Ovary (tissue), 9 donors: ENCODE data around the gene GALNTL6. TPM values are rescaled to one million over a fixed set of nuclear protein-coding genes. Genes with fewer than 3 reads are reported as not detected.

Source experiments
- DNase-seq, 5 donors: peaks; one replicate each; pipeline ENCODE4 v3.0.0-alpha.2; 2019 to 2020
- H3K27ac ChIP-seq, 2 donors: fragments of 200-600 bp; one replicate each; pipeline versions ENCODE4 v1.5.1 to v1.8.0; 2019 to 2022
- H3K27me3 ChIP-seq: fragments of 200-600 bp; one replicate; pipeline ENCODE4 v1.8.0; 2022
- H3K36me3 ChIP-seq: fragments of 200-600 bp; sonication (generic); one replicate; pipeline ENCODE4 v1.5.1; 2019
- H3K4me1 ChIP-seq: one replicate; pipeline ENCODE4 v1.8.1; 2013; ENCODE audit warnings: mild to moderate bottlenecking, moderate library complexity; ENCODE audit not compliant: insufficient read depth
- H3K4me3 ChIP-seq: fragments of 200-600 bp; sonication (generic); one replicate; pipeline ENCODE4 v1.5.1; 2017
- H3K9me3 ChIP-seq, 2 donors: fragments of 200-600 bp in 1 of 2; sonication (generic) in 1 of 2; one replicate each; pipeline versions ENCODE4 v1.5.1 to v1.8.1; 2013 to 2019; ENCODE audit warnings: mild to moderate bottlenecking in 1 of 2, moderate library complexity in 1 of 2
- CTCF ChIP-seq, 3 donors: fragments of 450-650 bp in 2 of 3; fragments of 200-600 bp in 1 of 3; IDR thresholded peaks; one replicate each; pipeline versions ENCODE4 v1.5.1 to v1.8.0; 2016 to 2022; ENCODE audit warnings: antibody characterized with exemption in 3 of 3, mild to moderate bottlenecking in 1 of 3
- EP300 ChIP-seq: sonication (generic); formaldehyde crosslinking; IDR thresholded peaks from one replicate; pipeline ENCODE4 v1.6.1; 2017; ENCODE audit warnings: antibody characterized with exemption
- POLR2A ChIP-seq: fragments of 450-650 bp; IDR thresholded peaks from one replicate; pipeline ENCODE4 v1.6.1; 2017; ENCODE audit warnings: antibody characterized with exemption, mild to moderate bottlenecking, moderate library complexity
- WGBS, 3 donors: extraction: QIAGEN DNeasy Blood & Tissue Kit in 1 of 3; methylation state at CpG; one replicate each; pipeline versions ENCODE4 v1.1.5 to v1.1.7; 2013 to 2017; 5-methylcytosine and 5-hydroxymethylcytosine counted together
- intact Hi-C, 4 donors: fragments of 100-400 bp; cut with DNase I; formaldehyde crosslinking; loops; one replicate each; pipeline versions ENCODE4 v1.11.0 to v1.15.1; 2022 to 2023
- polyA plus RNA-seq, 2 donors: library from polyadenylated mRNA; stranded (reverse); fragments of 200-250 nt in 1 of 2; fragments of 350-450 nt in 1 of 2; fragmentation: Illumina TruSeq in 1 of 2; extraction: RNeasy Lipid Tissue Mini Kit (QIAGEN cat#74804) in 1 of 2; gene quantifications; one replicate each; pipeline ENCODE4 v1.2.3, GENCODE V29; 2013 to 2014
- total RNA-seq, 7 donors: library from RNA; depleted of rRNA in 2 of 7; stranded (reverse); fragments of >200 nt in 2 of 7; fragmentation: NEBNext Ultra II Directional in 3 of 7; extraction: Animal tissue kit (Norgen Biotek cat#: 25700) in 3 of 7; gene quantifications; one replicate each; pipeline versions ENCODE4 v1.1.0 to v1.2.4, GENCODE V29; 2016 to 2023
- donor health status: DM: no; HTN: no; CAD: no; lungs with moderate emphysema.
- donor health status: DM: no; HTN: no; CAD: no.
- donor health status: Bipolar disorder and iron deficiency.
- donor health status: DM: yes; HTN: yes; CAD: no.
- donor health status: DM: no; HTN: no; CAD: no.
- donor health status: DM: yes; HTN: yes; CAD: no.

The GALNTL6 gene
- total and polyA plus RNA-seq, 9 donors: 0.11 to 1.8 TPM; not detected in 7

- Histone ChIP-seq H3K27me3 (no peaks in the 10 kb centered on the region), H3K9me3 (no peaks in the 10 kb centered on the region), H3K4me1 (no peaks in the 10 kb centered on the region), H3K27ac (no peak overlapping the region), H3K4me3 (no peak overlapping the region), H3K36me3 (no peaks in the 10 kb centered on the region)
- no peak for TF ChIP-seq CTCF (IDR thresholded peaks at IDR 0.05)
- no peak for TF ChIP-seq POLR2A
- TF ChIP-seq EP300: no peak
- intact Hi-C loops: no loop called here
- no peak for DNase-seq
- WGBS, 3 donors: 77 to 81% (median 79%) methylated on average over 6 of the region's 6 CpGs
These were observed 375.2 kb downstream of the GALNTL6 start for GRCh38 chr4:172188248-172188988.

- DNase-seq: no peak
- TF ChIP-seq POLR2A (no peak), EP300 (no peak), CTCF (IDR thresholded peaks at IDR 0.05) (no peak)
- Histone ChIP-seq H3K36me3 (no peaks in the 10 kb centered on the region), H3K9me3 (no peaks in the 10 kb centered on the region), H3K4me3 (no peak overlapping the region), H3K27ac (no peak overlapping the region), H3K4me1 (no peaks in the 10 kb centered on the region), H3K27me3 (no peaks in the 10 kb centered on the region)
- intact Hi-C loops: no loop called here
These were observed 389.4 kb downstream of the GALNTL6 start for GRCh38 chr4:172202480-172203076.

GRCh38 chr4:172207258-172207657 lies 394.1 kb downstream of the GALNTL6 start:
- DNase-seq: no peak
- Histone ChIP-seq H3K4me1 (no peaks in the 10 kb centered on the region), H3K27ac (no peak overlapping the region), H3K4me3 (no peak overlapping the region), H3K27me3 (no peaks in the 10 kb centered on the region), H3K9me3 (no peaks in the 10 kb centered on the region), H3K36me3 (no peaks in the 10 kb centered on the region)
- TF ChIP-seq CTCF (IDR thresholded peaks at IDR 0.05): no peak
- TF ChIP-seq EP300: no peak
- TF ChIP-seq POLR2A: no peak
- WGBS, 3 donors: 58 to 66% (median 65%) methylated on average over 3 of the region's 3 CpGs
- intact Hi-C loops: no loop called here

GRCh38 chr4:172207886-172208285 lies 394.7 kb downstream of the GALNTL6 start:
- Histone ChIP-seq H3K4me1 (no peaks in the 10 kb centered on the region), H3K9me3 (no peaks in the 10 kb centered on the region), H3K27ac (no peak overlapping the region), H3K36me3 (no peaks in the 10 kb centered on the region), H3K27me3 (no peaks in the 10 kb centered on the region), H3K4me3 (no peak overlapping the region)
- WGBS, 3 donors: 37 to 45% (median 42%) methylated on average over 3 of the region's 3 CpGs
- no peak for DNase-seq
- no peak for TF ChIP-seq POLR2A
- TF ChIP-seq EP300: no peak
- TF ChIP-seq CTCF (IDR thresholded peaks at IDR 0.05): no peak
- intact Hi-C loops: no loop called here
